GM12892 (cell line): ENCODE data around the gene ITM2B.
"Not testable (repeated sequence)": the region's sequence is repeated elsewhere in the genome, so short reads cannot be mapped to it uniquely, and the experiment has no call there.

ENCODE experiments used
- DNase-seq: peaks from one replicate; pipeline ENCODE4 v3.0.0; 2011; ENCODE audit not compliant: insufficient read length
- FAIRE-seq: peaks from 2 replicates; lab custom pipeline; 2011; peaks lifted over from hg19 to GRCh38; lab: Jason Lieb, UNC
- POLR2A ChIP-seq: IDR thresholded peaks from 2 replicates; pipeline ENCODE4 v1.6.1; 2011; ENCODE audit warnings: low read depth, low read length, control low read depth
- POLR2AphosphoS5 ChIP-seq: IDR thresholded peaks from 2 replicates; pipeline ENCODE4 v1.6.1; 2011; ENCODE audit warnings: low read depth, low read length, control low read depth
- TAF1 ChIP-seq: IDR thresholded peaks from 2 replicates; pipeline ENCODE4 v1.6.1; 2011; ENCODE audit warnings: low read depth, mild to moderate bottlenecking, control low read depth, low read length, borderline replicate concordance

The ITM2B gene

DNA sequence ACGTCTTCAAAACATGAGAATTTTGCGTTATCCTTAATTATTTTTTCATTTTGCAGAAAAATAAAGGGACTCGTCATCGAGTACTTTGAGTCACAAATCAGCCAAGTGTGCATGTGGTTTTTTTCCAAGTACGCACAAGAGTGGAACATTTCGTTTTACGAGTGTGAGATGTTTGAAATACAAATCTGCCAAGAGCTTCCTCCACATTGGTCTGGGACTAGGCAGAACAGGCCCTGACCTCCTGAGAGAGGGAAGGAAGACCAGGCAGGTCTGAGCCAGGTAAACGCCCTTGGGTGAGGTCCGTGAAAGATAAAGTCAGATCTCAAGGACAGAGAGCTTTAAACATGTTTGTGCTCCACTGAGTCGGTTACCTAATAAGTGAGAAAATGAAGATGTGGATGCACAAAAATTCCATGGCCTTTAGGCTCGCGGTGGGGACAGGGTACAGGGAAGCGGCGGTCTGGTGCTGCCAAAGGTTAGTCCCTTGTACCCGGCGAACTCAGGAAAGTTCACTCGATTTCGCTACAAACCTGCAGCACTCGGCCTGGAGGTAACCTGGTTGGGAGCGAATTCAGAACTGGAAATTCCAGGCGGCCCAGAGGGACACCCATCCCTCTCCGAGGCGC, 473 bp upstream of the ITM2B start:
- DNase-seq (no peak), FAIRE-seq (peak; percentile 40)
- no peak for TF ChIP-seq POLR2AphosphoS5
- TF ChIP-seq TAF1 = no peak
- TF ChIP-seq POLR2A = no peak

DNA sequence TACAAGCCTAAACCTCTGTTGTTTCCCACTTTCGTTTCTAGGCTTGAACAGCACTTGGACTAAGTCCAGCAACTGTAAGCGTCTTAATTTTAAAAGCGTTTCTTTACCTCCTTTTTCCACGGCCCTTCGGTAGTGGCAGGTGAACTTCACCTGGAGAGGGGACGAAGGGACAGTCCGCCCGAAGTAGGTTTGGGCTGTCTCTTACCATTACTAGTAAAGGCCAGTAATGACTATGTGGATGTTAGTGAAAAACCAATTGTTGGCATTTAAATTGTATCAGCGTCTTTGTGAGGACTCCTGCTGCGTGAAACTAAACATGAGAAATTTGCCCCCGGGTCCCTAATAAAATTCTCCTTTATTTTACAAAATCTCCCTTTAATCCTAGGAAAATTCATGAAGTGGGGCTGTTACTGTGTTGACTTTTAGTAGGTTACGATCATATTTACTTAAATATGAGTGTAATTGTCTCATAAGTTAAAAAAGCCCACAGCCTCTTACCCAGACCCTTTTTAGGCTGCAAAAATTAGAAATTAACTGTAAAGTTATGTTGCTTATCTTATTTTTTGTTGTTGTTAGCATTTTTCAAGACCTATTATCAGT, 983 bp downstream of the ITM2B start:
- DNase-seq (no peak), FAIRE-seq (no peak)
- TF ChIP-seq TAF1 (no peak), POLR2A (no peak), POLR2AphosphoS5 (no peak)

DNA sequence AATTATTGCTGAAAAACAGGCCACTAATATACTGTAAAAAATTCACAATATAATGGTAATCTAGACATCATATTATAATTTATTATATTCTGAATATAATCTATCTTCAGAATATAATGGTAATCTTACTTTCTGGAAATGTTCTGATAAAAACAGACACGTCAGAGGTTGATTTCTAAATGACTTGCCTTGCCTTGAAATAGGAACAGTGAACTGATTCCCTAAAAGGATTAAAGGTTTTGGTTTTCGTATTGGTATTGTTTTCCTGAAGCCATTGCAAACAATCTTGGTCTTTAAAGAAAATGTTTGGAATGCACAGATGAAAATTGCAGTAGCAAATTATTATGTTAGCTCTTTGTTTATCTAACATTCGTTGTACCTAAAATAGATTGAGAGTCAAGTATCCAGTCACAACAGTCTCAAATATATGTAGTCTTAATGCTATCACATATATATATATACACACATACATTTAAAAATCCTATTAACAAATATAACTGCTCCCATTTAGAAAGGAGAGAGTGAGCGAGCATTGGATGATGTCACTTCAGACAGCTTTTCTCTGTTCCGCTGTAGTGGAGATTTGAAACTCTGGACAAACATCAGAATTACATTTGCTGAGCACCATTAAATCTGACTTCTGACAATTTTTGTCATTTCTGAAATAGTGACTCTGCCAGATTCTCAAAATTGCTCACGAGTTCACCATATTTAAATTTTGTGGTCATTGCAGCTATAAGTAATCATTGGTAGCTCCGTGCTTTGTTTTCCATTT, 1.7 kb downstream of the ITM2B start:
- no peak for DNase-seq
- TF ChIP-seq POLR2A (no peak), TAF1 (no peak), POLR2AphosphoS5 (no peak)
- peak; percentile 85 for FAIRE-seq

DNA sequence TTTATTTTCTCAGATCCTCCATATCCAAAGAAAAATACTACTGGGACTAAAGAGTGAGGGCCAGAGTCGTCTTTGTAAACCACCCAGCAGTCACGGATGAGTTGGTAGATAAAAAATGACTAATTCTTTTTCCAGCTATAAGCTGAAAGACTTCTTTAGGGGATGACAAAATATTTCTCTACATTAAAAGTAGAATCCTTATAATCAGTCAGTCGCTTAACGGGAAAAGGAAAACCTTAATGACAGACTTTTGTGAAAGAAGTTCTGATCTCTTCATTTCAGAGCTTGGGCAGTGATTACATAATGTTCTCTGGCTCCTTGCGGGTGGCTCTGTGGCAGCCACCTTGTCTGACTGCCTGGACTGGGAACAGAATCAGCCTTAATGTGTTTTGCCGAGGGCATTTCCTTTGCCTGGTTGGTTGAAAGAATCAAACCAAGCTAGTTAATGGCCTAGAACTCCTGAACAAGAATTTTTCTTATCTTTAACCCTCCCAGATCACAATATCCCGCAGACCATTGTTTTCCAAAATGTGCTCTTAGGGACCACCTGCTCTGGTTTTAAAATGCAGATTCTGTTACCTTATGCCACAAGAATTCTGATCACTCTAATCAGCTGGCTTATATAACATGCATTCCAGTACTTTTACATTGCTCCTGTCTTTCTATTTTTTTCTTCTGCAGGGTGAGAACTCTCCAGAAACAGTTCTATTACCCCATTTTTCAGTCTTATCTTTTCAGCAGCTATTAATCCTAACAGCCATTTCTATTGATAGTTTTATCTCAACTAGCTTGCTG, 2.5 kb downstream of the ITM2B start:
- TF ChIP-seq TAF1 (no peak), POLR2AphosphoS5 (no peak), POLR2A (no peak)
- DNase-seq (no peak), FAIRE-seq (no peak)

DNA sequence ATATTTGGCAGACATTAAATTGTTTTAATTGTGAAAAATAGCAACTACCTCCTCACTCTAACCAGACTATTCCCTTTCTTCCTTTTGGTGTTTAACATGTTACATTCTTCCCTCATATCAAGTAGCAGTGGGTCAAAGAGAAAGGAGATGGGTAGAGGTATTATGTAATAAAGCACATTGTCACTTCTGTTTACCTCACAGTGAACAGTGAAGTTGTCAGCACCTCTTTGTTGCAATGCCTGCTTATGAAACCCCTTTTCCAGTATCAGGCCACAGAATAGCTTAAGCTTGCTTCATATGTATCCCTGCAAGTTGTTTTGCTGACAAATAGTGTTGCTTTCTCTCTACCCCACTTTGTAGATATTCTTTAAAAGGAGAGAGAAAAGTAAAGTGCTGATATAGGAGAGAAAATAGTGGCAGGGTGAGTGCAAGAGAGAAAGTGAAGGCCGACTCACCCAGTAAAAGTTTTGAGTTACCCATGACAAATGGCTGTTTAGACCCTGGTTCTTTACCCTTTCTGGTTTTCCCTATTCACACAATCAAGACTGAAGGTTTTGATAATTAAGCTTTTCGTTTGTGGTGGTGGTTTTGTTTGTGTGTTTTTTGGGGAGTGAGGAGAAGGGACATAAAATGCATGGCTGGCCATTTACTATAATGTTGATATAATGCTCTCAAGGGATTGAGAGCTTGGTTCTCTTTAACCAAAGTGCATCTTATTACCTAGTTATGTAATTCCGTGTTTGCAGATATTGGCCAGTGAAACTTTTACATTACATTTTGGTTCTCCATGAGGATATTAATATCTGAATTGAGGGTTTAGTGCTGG, 3.7 kb downstream of the ITM2B start:
- DNase-seq (no peak), FAIRE-seq (no peak)
- no peak for TF ChIP-seq POLR2AphosphoS5
- no peak for TF ChIP-seq TAF1
- no peak for TF ChIP-seq POLR2A

DNA sequence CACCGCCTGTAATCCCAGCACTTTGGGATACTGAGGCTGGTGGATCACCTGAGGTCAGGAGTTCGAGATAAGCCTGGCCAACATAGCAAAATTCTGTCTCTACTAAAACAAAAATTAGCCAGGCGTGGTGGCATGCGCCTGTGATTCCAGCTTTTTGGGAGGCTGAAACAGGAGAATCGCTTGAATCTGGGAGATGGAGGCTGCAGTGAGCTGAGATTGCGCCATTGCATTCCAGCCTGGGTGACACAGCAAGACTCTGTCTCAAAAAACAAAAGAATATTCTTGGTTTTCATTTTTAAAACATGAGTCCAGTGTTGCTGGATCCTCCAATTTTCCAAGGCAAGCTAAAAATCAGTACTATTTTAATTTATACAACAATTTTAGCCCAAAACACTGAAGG, 6.4 kb downstream of the ITM2B start:
- DNase-seq, FAIRE-seq: not testable (repeated sequence)

DNA sequence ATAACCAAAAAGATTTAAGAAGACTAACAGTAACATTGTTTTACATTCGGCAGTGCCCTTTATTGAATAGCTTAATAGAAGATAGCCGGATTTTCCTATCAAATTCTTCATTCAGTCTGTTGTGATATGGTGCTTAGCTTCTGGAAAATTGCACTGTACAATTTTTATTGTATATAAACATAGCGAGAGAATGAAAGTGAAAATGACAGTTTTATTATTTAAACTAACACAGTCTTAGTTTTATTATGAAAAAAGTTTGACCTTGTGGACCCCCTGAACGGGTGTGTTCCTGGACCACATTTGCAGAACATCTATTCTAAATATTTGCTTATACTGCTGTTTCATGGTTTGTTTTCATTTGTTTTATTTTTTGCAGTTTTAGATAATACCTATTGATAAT, 8.6 kb downstream of the ITM2B start:
- FAIRE-seq (no peak), DNase-seq (no peak)
- TF ChIP-seq POLR2A = no peak
- no peak for TF ChIP-seq TAF1
- no peak for TF ChIP-seq POLR2AphosphoS5

DNA sequence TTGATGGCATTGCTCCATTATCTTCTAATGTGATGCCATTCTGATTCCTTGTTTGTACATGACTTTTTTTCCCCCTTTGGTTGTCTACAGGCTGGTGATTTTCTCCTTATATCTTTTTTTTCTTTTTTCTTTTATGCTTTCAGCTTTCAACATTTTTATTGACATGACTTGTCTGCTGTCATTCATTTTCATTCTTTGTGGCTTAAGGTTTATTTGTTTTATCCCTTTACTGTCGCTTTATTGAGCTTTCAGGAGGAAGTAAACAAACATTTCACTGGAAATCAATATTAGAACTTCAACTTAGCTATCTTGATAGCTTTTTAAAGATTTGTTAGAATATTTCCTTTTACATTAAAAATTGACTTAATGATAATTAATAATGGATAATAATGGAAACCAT, 9.7 kb downstream of the ITM2B start:
- TF ChIP-seq TAF1 (no peak), POLR2A (no peak), POLR2AphosphoS5 (no peak)
- DNase-seq = no peak
- FAIRE-seq = peak; percentile 14

DNA sequence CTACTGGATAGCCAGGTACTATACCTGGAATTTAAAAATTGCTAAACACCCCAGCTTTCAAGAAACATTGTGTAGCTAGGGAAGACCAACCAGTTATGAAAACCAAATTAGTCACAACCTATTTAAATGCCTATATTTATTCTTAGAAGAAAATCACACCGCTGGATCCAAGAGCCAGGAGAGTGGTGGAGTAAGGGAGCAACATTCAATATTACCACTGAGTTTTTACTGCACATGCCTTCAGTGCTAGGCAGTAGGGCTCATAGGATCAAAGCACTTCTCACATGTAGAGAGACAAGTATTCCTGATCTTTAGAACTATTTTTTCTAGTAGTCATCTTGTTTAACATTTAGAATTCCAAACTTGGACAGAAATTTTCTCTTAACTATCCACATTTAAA, 11.2 kb downstream of the ITM2B start:
- no peak for FAIRE-seq
- DNase-seq = no peak
- TF ChIP-seq TAF1 (no peak), POLR2A (no peak), POLR2AphosphoS5 (no peak)

DNA sequence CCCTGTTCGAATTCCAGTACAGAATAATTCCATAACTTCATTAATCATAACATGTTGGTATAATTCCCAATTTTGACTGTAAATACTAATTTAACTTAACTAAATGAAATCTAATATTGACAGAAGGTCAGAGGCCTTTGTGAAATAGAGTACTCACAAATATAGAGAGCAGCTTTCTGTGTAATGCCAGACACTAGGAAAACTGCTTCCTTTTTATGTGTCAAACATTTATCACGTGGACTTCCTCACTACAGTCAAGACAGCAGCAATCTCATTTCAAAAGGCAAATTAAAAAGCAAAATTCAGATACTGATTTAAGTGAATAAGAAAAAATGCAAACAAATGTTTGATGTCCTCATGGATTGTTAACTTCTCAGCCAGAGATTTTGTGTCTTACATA, 13.1 kb downstream of the ITM2B start:
- DNase-seq (no peak), FAIRE-seq (no peak)
- TF ChIP-seq TAF1 (no peak), POLR2A (no peak), POLR2AphosphoS5 (no peak)

DNA sequence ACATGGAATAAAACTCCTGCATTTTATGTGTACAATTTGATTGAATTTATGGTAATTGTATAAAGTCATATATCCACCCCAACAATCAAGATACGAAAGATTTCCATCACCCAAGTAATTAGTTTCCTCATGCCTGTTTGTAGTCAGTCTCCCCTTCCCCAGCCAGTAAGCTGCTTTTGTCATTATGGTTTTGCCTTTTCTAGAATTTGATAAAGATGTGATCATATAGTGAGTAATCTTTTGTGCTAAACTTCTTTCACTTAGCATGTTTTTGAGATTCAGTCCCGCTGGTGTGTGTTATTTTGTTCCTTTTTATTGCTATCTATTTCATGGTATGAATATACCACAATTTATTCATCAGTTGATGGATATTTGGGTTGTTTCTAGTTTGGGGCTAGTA, 16.0 kb downstream of the ITM2B start:
- TF ChIP-seq TAF1 (no peak), POLR2AphosphoS5 (no peak), POLR2A (no peak)
- DNase-seq (no peak), FAIRE-seq (no peak)
